Suprapubic skin (tissue), 3 donors: Measurements from ENCODE around the gene VCX3B.

ENCODE experiments used
- CTCF ChIP-seq, 2 donors: fragments of 200-600 bp in 1 of 2; fragments of 450-650 bp in 1 of 2; sonication (generic) in 1 of 2; IDR thresholded peaks; one replicate each; pipeline ENCODE4 v1.5.1; 2016 to 2019; ENCODE audit warnings: antibody characterized with exemption in 2 of 2, mild to moderate bottlenecking in 1 of 2, moderate library complexity in 1 of 2
- POLR2A ChIP-seq, 2 donors: fragments of 450-650 bp; IDR thresholded peaks; one replicate each; pipeline ENCODE4 v1.6.1; 2017; ENCODE audit warnings: antibody characterized with exemption in 2 of 2, mild to moderate bottlenecking in 2 of 2, moderate library complexity in 2 of 2

- no peak for TF ChIP-seq POLR2A (IDR thresholded peaks at IDR 0.05)
- no peak for TF ChIP-seq CTCF (IDR thresholded peaks at IDR 0.05)
Measured at GRCh38 chrX:8430444-8430843, 34.2 kb upstream of the VCX3B start.
